Smooth muscle cell (in vitro differentiated cells): ENCODE results near the gene MYD88. TPM values are rescaled to one million over a fixed set of nuclear protein-coding genes. Genes with fewer than 3 reads are reported as not detected.

Experiments used
- DNase-seq: peaks from one replicate; lab custom pipeline; 2025; ENCODE audit not compliant: unreplicated experiment; lab: John Stamatoyannopoulos, UW
- H2AFZ ChIP-seq: fragments of 200-600 bp; sonication (generic); 2 replicates; pipeline ENCODE4 v1.6.0; 2016; ENCODE audit warnings: antibody characterized with exemption, low read depth, mild to moderate bottlenecking
- H3F3A ChIP-seq: fragments of 200-600 bp; sonication (generic); 2 replicates; pipeline ENCODE4 v1.6.0; 2017; ENCODE audit warnings: antibody characterized with exemption, low read depth
- H3K27ac ChIP-seq: fragments of 200-600 bp; sonication (generic); 2 replicates; pipeline ENCODE4 v1.5.1; 2016; ENCODE audit warnings: low read depth, mild to moderate bottlenecking
- H3K27me3 ChIP-seq: fragments of 200-600 bp; sonication (generic); 2 replicates; pipeline ENCODE4 v1.6.1; 2016; ENCODE audit warnings: low read depth, mild to moderate bottlenecking
- H3K36me3 ChIP-seq: fragments of 200-600 bp; sonication (generic); 2 replicates; pipeline ENCODE4 v1.5.1; 2016; ENCODE audit warnings: low read depth
- H3K4me1 ChIP-seq: fragments of 200-600 bp; sonication (generic); 2 replicates; pipeline ENCODE4 v1.5.1; 2016; ENCODE audit warnings: low read depth
- H3K4me2 ChIP-seq: fragments of 200-600 bp; sonication (generic); 2 replicates; pipeline ENCODE4 v1.6.0; 2016; ENCODE audit warnings: mild to moderate bottlenecking
- H3K4me3 ChIP-seq: fragments of 200-600 bp; sonication (generic); 2 replicates; pipeline ENCODE4 v1.5.1; 2016; ENCODE audit warnings: mild to moderate bottlenecking
- H3K79me2 ChIP-seq: fragments of 200-600 bp; sonication (generic); 2 replicates; pipeline ENCODE4 v1.6.0; 2016; ENCODE audit warnings: low read depth, mild to moderate bottlenecking
- H3K9ac ChIP-seq: fragments of 200-600 bp; sonication (generic); 2 replicates; pipeline ENCODE4 v1.6.0; 2016; ENCODE audit warnings: low read depth
- H3K9me3 ChIP-seq: fragments of 200-600 bp; sonication (generic); replicated peaks from 2 replicates; pipeline ENCODE4 v1.5.1; 2016; ENCODE audit warnings: low read depth
- H4K20me1 ChIP-seq: fragments of 200-600 bp; sonication (generic); 2 replicates; pipeline ENCODE4 v1.6.0; 2016; ENCODE audit warnings: low read depth
- WGBS: methylation state at CpG from one replicate; pipeline ENCODE4 v1.1.7; 2016; ENCODE audit warnings: low lambda C conversion rate; 5-methylcytosine and 5-hydroxymethylcytosine counted together
- polyA plus RNA-seq: library from polyadenylated mRNA; unstranded; fragments of >200 nt; fragmentation: Nextera tagmentation; extraction: Ambion mirVana; gene quantifications from 2 replicates; pipeline ENCODE4 v1.2.1, GENCODE V29; 2016
- total RNA-seq: library from RNA; depleted of rRNA; stranded (reverse); fragments of >200 nt; gene quantifications from 2 replicates; pipeline ENCODE4 v1.2.3, GENCODE V29; 2014
- TF ChIP-seq, protein P1 (sequence below): fragments of 200-600 bp; sonication (generic); IDR thresholded peaks from 2 replicates; pipeline ENCODE4 v1.5.1; 2017; ENCODE audit warnings: borderline replicate concordance, mild to moderate bottlenecking, antibody characterized with exemption; ENCODE audit not compliant: insufficient read depth, poor library complexity, severe bottlenecking

The MYD88 gene
- total and polyA plus RNA-seq, 2 experiments from 2014 or later = 14.1 to 37.5 TPM

GRCh38 chr3:38163117-38163840 is 24.8 kb downstream of the MYD88 start:
- no peak overlapping the region for H2AFZ ChIP-seq
- TF ChIP-seq, protein P1, sequence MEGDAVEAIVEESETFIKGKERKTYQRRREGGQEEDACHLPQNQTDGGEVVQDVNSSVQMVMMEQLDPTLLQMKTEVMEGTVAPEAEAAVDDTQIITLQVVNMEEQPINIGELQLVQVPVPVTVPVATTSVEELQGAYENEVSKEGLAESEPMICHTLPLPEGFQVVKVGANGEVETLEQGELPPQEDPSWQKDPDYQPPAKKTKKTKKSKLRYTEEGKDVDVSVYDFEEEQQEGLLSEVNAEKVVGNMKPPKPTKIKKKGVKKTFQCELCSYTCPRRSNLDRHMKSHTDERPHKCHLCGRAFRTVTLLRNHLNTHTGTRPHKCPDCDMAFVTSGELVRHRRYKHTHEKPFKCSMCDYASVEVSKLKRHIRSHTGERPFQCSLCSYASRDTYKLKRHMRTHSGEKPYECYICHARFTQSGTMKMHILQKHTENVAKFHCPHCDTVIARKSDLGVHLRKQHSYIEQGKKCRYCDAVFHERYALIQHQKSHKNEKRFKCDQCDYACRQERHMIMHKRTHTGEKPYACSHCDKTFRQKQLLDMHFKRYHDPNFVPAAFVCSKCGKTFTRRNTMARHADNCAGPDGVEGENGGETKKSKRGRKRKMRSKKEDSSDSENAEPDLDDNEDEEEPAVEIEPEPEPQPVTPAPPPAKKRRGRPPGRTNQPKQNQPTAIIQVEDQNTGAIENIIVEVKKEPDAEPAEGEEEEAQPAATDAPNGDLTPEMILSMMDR = no peak
- DNase-seq = no peak
- peak overlapping the region; percentile 99 for H3K27ac ChIP-seq
- peaks cover 26% of the 10 kb centered on the region for H3K79me2 ChIP-seq
- peaks cover 21% of the 10 kb centered on the region for H3F3A ChIP-seq
- peaks cover 12% of the 10 kb centered on the region for H4K20me1 ChIP-seq
- H3K9ac ChIP-seq = no peak overlapping the region
- 87% methylated on average over 12 of the region's 12 CpGs for WGBS
- H3K36me3 ChIP-seq = no peaks in the 10 kb centered on the region
- peaks cover 21% of the 10 kb centered on the region for H3K4me1 ChIP-seq
- H3K27me3 ChIP-seq = no peaks in the 10 kb centered on the region
- no peak overlapping the region for H3K4me2 ChIP-seq
- H3K4me3 ChIP-seq = no peak overlapping the region
- no peaks in the 10 kb centered on the region for H3K9me3 ChIP-seq

DNA sequence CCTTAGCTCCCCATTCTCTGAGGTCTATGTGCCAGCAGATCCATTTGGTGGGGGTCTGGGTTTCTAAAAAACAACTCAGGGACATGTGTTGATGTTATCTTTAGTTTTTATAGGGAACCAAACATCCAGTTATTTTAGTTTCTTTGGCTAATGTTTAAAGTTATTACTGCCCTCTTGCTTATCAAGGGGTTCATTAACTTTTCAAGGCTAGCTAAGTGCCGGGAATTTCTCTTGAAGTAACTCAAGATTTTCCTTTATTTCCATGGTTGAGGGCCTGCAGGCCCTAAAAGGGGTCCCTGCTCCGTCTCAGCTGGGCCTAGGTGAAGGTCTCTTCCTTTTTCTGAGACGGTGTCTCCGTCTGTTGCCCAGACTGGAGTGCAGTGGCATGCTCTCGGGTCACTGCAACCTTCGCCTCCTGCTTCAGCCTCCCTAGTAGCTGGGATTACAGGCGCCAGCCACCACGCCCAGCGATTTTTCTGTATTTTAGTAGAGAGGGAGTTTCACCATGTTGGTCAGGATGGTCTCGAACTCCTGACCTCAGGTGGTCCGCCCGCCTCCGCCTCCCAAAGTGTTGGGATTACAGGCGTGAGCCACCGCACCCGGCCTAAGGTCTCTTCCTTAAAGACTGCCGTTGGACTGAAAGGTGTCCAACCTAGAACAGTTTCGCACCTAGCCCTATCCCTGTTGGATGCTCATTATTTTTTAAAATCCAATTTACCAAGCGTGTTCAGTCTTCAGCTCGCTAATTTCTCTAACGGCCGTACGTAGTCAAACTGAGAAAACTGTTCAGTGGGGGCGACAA is 25.6 kb downstream of the MYD88 start:
- Histone ChIP-seq H3K4me3 (peak overlapping the region; percentile 85), H3F3A (peaks cover 21% of the 10 kb centered on the region), H3K27me3 (no peaks in the 10 kb centered on the region), H3K27ac (peak overlapping the region; percentile 99), H3K4me2 (peak overlapping the region; percentile 89), H3K9ac (peak overlapping the region; percentile 91), H4K20me1 (peaks cover 14% of the 10 kb centered on the region), H3K4me1 (peaks cover 27% of the 10 kb centered on the region), H3K36me3 (no peaks in the 10 kb centered on the region), H3K9me3 (no peaks in the 10 kb centered on the region), H3K79me2 (peaks cover 33% of the 10 kb centered on the region), H2AFZ (peak overlapping the region; percentile 92)
- 88% methylated on average over 24 of the region's 24 CpGs for WGBS
- no peak for DNase-seq
- TF ChIP-seq, protein P1 = no peak

DNA sequence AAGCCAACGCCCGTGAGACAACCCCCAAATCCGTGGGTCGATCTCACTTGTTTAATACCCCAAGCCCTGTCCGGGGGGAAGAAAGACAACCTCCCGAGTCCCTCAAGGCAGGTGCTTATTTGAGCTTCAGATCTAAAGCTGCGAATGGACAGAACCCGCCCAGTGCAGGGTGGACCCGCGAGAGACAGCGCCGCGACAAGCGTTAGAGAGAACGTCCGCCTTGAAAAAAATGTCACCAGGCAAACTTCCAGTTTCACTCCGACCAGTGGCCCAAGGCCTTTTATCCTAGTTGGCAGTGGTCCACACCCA is 26.1 kb downstream of the MYD88 start:
- TF ChIP-seq, protein P1 = no peak

More for the DNA sequence above, 26.1 kb downstream of the MYD88 start:
- Histone ChIP-seq H3K4me3 (peak overlapping the region; percentile 85), H3F3A (peaks cover 21% of the 10 kb centered on the region), H3K27me3 (no peaks in the 10 kb centered on the region), H3K4me2 (peak overlapping the region; percentile 89), H3K9me3 (no peaks in the 10 kb centered on the region), H2AFZ (peak overlapping the region; percentile 92), H3K4me1 (peaks cover 29% of the 10 kb centered on the region), H3K36me3 (no peaks in the 10 kb centered on the region), H3K27ac (peak overlapping the region; percentile 99), H4K20me1 (peaks cover 19% of the 10 kb centered on the region), H3K9ac (peak overlapping the region; percentile 91), H3K79me2 (peaks cover 38% of the 10 kb centered on the region)
- DNase-seq = no peak
- WGBS = 12% methylated on average over 17 of the region's 17 CpGs
